ENCODE results near the gene SRPK2.

SRPK2 gene

DNA sequence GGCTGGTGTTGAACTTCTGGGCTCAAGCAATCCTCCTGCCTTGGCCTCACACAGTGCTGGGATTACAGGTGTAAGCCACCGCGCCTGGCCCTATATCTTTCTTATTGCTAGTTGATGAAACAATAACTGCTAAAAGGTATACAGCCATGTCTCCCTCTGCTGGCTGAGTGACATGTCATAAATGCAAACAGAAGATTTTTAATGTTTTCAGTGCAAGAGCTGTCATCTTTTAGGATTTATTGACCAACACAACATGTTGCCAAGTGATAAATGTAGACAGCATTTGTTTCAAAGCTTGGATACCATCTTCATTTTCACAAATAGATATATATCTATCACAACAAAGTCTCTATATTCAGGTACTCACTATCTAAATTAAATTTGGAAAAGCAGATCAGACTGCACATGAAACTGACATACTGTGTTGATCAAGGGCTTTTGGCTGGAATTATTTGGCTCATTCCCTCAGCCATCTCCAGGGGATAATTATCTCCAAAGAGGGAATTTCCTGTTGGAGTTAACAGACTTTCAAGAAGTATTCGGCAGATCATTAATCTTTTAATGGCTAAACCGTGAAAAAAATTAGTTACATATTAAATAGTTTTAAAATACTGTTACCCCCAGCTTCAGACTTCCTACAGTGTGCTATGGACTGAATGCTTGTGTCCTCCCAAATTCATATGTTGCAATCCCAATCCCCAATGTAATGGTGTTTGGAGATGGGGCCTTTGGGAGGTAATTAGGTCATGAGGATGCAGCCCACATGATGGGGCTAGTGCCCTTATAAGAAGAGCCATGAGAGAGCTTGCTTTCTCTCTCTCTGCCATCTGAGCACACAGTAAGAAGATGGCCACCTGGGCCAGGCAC is 41.3 kb upstream of the SRPK2 start (continued):
- no peak for TF ChIP-seq SALL2 (tag by site-specific recombination; IDR thresholded peaks at IDR 0.05; ENCODE audit: borderline replicate concordance)
- TF ChIP-seq MZF1 (tag by site-specific recombination; IDR thresholded peaks at IDR 0.05; ENCODE audit: borderline replicate concordance), result 0 out of 2 replicates have a peak, but pooled peaks have one; percentile 20
- TF ChIP-seq ZNF555 (tag by site-specific recombination; conservative IDR thresholded peaks at IDR 0.05), result no peak
- TF ChIP-seq ZNF140 (tag by site-specific recombination; IDR thresholded peaks at IDR 0.05), result no peak
- no peak for TF ChIP-seq ZNF843 (tag by site-specific recombination; IDR thresholded peaks at IDR 0.05)
- TF ChIP-seq, protein P1, sequence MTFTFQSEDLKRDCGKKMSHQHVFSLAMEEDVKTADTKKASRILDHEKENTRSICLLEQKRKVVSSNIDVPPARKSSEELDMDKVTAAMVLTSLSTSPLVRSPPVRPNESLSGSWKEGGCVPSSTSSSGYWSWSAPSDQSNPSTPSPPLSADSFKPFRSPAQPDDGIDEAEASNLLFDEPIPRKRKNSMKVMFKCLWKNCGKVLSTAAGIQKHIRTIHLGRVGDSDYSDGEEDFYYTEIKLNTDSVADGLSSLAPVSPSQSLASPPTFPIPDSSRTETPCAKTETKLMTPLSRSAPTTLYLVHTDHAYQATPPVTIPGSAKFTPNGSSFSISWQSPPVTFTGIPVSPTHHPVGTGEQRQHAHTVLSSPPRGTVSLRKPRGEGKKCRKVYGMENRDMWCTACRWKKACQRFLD (tag by site-specific recombination; IDR thresholded peaks at IDR 0.05), result no peak
- TF ChIP-seq, protein P2, sequence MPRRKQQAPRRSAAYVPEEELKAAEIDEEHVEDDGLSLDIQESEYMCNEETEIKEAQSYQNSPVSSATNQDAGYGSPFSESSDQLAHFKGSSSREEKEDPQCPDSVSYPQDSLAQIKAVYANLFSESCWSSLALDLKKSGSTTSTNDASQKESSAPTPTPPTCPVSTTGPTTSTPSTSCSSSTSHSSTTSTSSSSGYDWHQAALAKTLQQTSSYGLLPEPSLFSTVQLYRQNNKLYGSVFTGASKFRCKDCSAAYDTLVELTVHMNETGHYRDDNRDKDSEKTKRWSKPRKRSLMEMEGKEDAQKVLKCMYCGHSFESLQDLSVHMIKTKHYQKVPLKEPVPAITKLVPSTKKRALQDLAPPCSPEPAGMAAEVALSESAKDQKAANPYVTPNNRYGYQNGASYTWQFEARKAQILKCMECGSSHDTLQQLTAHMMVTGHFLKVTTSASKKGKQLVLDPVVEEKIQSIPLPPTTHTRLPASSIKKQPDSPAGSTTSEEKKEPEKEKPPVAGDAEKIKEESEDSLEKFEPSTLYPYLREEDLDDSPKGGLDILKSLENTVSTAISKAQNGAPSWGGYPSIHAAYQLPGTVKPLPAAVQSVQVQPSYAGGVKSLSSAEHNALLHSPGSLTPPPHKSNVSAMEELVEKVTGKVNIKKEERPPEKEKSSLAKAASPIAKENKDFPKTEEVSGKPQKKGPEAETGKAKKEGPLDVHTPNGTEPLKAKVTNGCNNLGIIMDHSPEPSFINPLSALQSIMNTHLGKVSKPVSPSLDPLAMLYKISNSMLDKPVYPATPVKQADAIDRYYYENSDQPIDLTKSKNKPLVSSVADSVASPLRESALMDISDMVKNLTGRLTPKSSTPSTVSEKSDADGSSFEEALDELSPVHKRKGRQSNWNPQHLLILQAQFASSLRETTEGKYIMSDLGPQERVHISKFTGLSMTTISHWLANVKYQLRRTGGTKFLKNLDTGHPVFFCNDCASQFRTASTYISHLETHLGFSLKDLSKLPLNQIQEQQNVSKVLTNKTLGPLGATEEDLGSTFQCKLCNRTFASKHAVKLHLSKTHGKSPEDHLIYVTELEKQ (tag by site-specific recombination; IDR thresholded peaks at IDR 0.05; ENCODE audit: borderline replicate concordance), result 0 out of 2 replicates have a peak, but pooled peaks have one; percentile 34
- TF ChIP-seq, protein P3, sequence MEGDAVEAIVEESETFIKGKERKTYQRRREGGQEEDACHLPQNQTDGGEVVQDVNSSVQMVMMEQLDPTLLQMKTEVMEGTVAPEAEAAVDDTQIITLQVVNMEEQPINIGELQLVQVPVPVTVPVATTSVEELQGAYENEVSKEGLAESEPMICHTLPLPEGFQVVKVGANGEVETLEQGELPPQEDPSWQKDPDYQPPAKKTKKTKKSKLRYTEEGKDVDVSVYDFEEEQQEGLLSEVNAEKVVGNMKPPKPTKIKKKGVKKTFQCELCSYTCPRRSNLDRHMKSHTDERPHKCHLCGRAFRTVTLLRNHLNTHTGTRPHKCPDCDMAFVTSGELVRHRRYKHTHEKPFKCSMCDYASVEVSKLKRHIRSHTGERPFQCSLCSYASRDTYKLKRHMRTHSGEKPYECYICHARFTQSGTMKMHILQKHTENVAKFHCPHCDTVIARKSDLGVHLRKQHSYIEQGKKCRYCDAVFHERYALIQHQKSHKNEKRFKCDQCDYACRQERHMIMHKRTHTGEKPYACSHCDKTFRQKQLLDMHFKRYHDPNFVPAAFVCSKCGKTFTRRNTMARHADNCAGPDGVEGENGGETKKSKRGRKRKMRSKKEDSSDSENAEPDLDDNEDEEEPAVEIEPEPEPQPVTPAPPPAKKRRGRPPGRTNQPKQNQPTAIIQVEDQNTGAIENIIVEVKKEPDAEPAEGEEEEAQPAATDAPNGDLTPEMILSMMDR (tag by site-specific recombination; IDR thresholded peaks at IDR 0.05), result peak; percentile 38; the same call in 1 of the 2 replicates
- TF ChIP-seq YY1 (tag by site-specific recombination; IDR thresholded peaks at IDR 0.05), result no peak
- no peak for TF ChIP-seq IKZF3 (tag by site-specific recombination; IDR thresholded peaks at IDR 0.05)
- TF ChIP-seq, protein P4, sequence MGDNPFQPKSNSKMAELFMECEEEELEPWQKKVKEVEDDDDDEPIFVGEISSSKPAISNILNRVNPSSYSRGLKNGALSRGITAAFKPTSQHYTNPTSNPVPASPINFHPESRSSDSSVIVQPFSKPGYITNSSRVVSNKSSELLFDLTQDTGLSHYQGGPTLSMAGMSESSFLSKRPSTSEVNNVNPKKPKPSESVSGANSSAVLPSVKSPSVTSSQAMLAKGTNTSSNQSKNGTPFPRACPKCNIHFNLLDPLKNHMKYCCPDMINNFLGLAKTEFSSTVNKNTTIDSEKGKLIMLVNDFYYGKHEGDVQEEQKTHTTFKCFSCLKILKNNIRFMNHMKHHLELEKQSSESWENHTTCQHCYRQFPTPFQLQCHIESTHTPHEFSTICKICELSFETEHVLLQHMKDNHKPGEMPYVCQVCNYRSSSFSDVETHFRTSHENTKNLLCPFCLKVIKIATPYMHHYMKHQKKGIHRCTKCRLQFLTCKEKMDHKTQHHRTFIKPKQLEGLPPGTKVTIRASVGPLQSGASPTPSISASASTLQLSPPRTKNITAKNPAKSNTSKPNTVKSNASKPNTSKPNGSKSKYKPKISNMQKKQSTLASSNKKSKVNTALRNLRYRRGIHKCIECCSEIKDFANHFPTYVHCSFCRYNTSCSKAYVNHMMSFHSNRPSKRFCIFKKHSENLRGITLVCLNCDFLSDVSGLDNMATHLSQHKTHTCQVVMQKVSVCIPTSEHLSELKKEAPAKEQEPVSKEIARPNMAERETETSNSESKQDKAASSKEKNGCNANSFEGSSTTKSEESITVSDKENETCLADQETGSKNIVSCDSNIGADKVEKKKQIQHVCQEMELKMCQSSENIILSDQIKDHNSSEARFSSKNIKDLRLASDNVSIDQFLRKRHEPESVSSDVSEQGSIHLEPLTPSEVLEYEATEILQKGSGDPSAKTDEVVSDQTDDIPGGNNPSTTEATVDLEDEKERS (tag by site-specific recombination; IDR thresholded peaks at IDR 0.05), result no peak
- no peak for TF ChIP-seq ZNF132 (tag by site-specific recombination; IDR thresholded peaks at IDR 0.05; ENCODE audit: borderline replicate concordance)
- no peak for TF ChIP-seq KLF8 (tag by site-specific recombination; IDR thresholded peaks at IDR 0.05)
- TF ChIP-seq ZNF202 (tag by site-specific recombination; IDR thresholded peaks at IDR 0.05; ENCODE audit: borderline replicate concordance), result no peak
- TF ChIP-seq ZFP69B (tag by site-specific recombination; IDR thresholded peaks at IDR 0.05), result no peak
- TF ChIP-seq, protein P5, sequence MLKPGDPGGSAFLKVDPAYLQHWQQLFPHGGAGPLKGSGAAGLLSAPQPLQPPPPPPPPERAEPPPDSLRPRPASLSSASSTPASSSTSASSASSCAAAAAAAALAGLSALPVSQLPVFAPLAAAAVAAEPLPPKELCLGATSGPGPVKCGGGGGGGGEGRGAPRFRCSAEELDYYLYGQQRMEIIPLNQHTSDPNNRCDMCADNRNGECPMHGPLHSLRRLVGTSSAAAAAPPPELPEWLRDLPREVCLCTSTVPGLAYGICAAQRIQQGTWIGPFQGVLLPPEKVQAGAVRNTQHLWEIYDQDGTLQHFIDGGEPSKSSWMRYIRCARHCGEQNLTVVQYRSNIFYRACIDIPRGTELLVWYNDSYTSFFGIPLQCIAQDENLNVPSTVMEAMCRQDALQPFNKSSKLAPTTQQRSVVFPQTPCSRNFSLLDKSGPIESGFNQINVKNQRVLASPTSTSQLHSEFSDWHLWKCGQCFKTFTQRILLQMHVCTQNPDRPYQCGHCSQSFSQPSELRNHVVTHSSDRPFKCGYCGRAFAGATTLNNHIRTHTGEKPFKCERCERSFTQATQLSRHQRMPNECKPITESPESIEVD (tag by site-specific recombination; IDR thresholded peaks at IDR 0.05), result peak; percentile 76
- TF ChIP-seq ZNF248 (tag by site-specific recombination; IDR thresholded peaks at IDR 0.05), result no peak
- TF ChIP-seq ZNF138 (tag by site-specific recombination; IDR thresholded peaks at IDR 0.05; ENCODE audit: borderline replicate concordance), result no peak
- TF ChIP-seq, protein P6, sequence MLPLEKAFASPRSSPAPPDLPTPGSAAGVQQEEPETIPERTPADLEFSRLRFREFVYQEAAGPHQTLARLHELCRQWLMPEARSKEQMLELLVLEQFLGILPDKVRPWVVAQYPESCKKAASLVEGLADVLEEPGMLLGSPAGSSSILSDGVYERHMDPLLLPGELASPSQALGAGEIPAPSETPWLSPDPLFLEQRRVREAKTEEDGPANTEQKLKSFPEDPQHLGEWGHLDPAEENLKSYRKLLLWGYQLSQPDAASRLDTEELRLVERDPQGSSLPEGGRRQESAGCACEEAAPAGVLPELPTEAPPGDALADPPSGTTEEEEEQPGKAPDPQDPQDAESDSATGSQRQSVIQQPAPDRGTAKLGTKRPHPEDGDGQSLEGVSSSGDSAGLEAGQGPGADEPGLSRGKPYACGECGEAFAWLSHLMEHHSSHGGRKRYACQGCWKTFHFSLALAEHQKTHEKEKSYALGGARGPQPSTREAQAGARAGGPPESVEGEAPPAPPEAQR (tag by site-specific recombination; IDR thresholded peaks at IDR 0.05), result no peak
- TF ChIP-seq ZNF664 (tag by site-specific recombination; IDR thresholded peaks at IDR 0.05), result peak; percentile 90
- peak; percentile 79 for TF ChIP-seq ZNF654 (tag by site-specific recombination; IDR thresholded peaks at IDR 0.05; ENCODE audit: low read depth)
- TF ChIP-seq, protein P7, sequence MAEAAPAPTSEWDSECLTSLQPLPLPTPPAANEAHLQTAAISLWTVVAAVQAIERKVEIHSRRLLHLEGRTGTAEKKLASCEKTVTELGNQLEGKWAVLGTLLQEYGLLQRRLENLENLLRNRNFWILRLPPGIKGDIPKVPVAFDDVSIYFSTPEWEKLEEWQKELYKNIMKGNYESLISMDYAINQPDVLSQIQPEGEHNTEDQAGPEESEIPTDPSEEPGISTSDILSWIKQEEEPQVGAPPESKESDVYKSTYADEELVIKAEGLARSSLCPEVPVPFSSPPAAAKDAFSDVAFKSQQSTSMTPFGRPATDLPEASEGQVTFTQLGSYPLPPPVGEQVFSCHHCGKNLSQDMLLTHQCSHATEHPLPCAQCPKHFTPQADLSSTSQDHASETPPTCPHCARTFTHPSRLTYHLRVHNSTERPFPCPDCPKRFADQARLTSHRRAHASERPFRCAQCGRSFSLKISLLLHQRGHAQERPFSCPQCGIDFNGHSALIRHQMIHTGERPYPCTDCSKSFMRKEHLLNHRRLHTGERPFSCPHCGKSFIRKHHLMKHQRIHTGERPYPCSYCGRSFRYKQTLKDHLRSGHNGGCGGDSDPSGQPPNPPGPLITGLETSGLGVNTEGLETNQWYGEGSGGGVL (tag by site-specific recombination; IDR thresholded peaks at IDR 0.05), result no peak
- TF ChIP-seq SCRT2 (tag by site-specific recombination; IDR thresholded peaks at IDR 0.05), result no peak

Measured in HEK293 (cell line).